ENCODE data around the gene CD300LF. TPM values are rescaled to one million over a fixed set of nuclear protein-coding genes. Genes with fewer than 3 reads are reported as not detected.

CD300LF gene
- polyA plus RNA-seq, 3 donors, result 112 to 184 (median 175) TPM

DNA sequence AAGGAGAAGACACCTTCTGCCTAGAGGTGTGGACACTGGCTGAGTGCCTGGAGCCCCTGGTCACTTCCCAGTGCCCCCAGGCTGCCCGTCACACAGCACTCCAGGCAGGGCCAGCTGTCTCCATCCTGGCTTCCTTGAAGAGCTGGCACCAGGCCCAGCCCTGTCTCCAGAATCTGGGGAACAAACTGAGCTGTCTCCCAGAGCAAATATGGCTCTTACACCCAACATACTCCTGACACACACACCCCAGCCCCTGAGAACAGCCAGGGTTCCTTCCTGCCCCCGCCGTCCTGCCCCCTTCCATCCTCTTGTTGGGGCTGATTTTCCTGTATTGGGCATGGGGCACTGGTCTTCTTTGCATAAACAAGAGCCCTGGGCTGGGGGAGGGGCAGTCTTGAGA lies 44.8 kb upstream of the CD300LF start:
- Histone ChIP-seq H4K20me1 (ENCODE audit: insufficient read depth, low read length) (peaks cover 100% of the 10 kb centered on the region), H3K27ac (ENCODE audit: low read depth in 1 of 2, low read length in 2 of 2) (no peak overlapping the region), H3K27me3 (ENCODE audit: control insufficient read depth in 2 of 2, insufficient read depth in 2 of 2, low read length in 2 of 2) (no peaks in the 10 kb centered on the region), H3K79me2 (ENCODE audit: insufficient read depth, low read length) (peaks cover 100% of the 10 kb centered on the region), H3K36me3 (replicated peaks in 1 of 2; ENCODE audit: control insufficient read depth in 1 of 2, insufficient read depth in 2 of 2, low read length in 2 of 2) (peaks cover 10 to 29% of the 10 kb centered on the region in 2 donors), H3K4me1 (ENCODE audit: control insufficient read depth in 1 of 2, insufficient read depth in 2 of 2, low read length in 2 of 2) (peaks cover 44 to 57% of the 10 kb centered on the region in 2 donors), H2AFZ (ENCODE audit: insufficient read depth, low read depth, low read length, poor library complexity, severe bottlenecking) (no peak overlapping the region), H3K4me3 (replicated peaks in 1 of 3; ENCODE audit: low read depth in 2 of 3, low read length in 3 of 3) (peak overlapping the region in 1 of 3 experiments; percentile 48), H3K9ac (ENCODE audit: insufficient read depth, low read length, poor library complexity, severe bottlenecking) (no peak overlapping the region), H3K4me2 (replicated peaks; ENCODE audit: extremely low read depth, low read length, poor library complexity, severe bottlenecking) (no peak overlapping the region), H3K9me3 (replicated peaks in 1 of 2; ENCODE audit: control insufficient read depth in 1 of 2, insufficient read depth in 1 of 2, low read length in 2 of 2) (no peaks in the 10 kb centered on the region)
- DNase-seq, result no peak
- WGBS (ENCODE audit: insufficient coverage), result 36% methylated on average over 1 of the region's 3 CpGs
- Mint-ChIP-seq H3K9me3 (no peaks in the 10 kb centered on the region), H3K4me3 (no peak overlapping the region), H3K4me1 (peaks cover 73% of the 10 kb centered on the region), H3K36me3 (peaks cover 21 to 46% of the 10 kb centered on the region in 2 donors), H3K27me3 (ENCODE audit: low read depth in 3 of 3) (peaks cover 0 to 1% (median 0%) of the 10 kb centered on the region in 3 donors), H3K27ac (no peak overlapping the region)
- TF ChIP-seq, protein P1, sequence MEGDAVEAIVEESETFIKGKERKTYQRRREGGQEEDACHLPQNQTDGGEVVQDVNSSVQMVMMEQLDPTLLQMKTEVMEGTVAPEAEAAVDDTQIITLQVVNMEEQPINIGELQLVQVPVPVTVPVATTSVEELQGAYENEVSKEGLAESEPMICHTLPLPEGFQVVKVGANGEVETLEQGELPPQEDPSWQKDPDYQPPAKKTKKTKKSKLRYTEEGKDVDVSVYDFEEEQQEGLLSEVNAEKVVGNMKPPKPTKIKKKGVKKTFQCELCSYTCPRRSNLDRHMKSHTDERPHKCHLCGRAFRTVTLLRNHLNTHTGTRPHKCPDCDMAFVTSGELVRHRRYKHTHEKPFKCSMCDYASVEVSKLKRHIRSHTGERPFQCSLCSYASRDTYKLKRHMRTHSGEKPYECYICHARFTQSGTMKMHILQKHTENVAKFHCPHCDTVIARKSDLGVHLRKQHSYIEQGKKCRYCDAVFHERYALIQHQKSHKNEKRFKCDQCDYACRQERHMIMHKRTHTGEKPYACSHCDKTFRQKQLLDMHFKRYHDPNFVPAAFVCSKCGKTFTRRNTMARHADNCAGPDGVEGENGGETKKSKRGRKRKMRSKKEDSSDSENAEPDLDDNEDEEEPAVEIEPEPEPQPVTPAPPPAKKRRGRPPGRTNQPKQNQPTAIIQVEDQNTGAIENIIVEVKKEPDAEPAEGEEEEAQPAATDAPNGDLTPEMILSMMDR (IDR thresholded peaks at IDR 0.05), result no peak
- intact Hi-C loops (cut with micrococcal nuclease), result no loop called here

DNA sequence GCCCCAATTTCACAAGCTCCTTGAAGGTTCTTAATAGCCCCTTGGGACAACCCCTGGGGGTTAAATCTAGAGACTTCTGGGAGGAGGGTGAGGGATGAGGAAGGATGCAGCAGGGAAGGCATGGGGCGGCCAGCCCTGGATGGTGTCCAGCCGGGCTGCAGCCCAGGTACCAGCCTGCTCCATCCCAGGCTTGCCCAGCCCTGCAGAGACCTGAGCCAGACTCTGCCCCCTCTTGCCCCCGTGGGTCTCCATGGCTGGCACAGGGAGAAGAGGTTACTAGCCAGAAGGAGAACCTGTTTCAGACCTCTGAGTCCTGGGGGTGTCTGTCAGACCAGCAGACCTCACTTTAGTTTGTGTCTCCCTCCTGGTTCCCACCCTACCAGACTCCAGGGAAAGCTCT lies 44.2 kb upstream of the CD300LF start:
- H3K36me3 ChIP-seq (replicated peaks in 1 of 2; ENCODE audit: control insufficient read depth in 1 of 2, insufficient read depth in 2 of 2, low read length in 2 of 2), result peaks cover 9 to 27% of the 10 kb centered on the region in 2 donors
- TF ChIP-seq, protein P1 (IDR thresholded peaks at IDR 0.05), result no peak
- H3K4me2 ChIP-seq (replicated peaks; ENCODE audit: extremely low read depth, low read length, poor library complexity, severe bottlenecking), result no peak overlapping the region
- Mint-ChIP-seq H3K4me1 (peaks cover 79% of the 10 kb centered on the region), H3K36me3 (peaks cover 24 to 49% of the 10 kb centered on the region in 2 donors), H3K9me3 (no peaks in the 10 kb centered on the region), H3K27me3 (ENCODE audit: low read depth in 3 of 3) (peaks cover 0 to 1% (median 0%) of the 10 kb centered on the region in 3 donors), H3K4me3 (no peak overlapping the region), H3K27ac (peak overlapping the region in 1 of 7 donors; percentile 20)
- no peak overlapping the region for H3K4me3 ChIP-seq (replicated peaks in 1 of 3; ENCODE audit: low read depth in 2 of 3, low read length in 3 of 3)
- no peak overlapping the region for H3K27ac ChIP-seq (ENCODE audit: low read depth in 1 of 2, low read length in 2 of 2)
- DNase-seq, result no peak
- no peak overlapping the region for H3K9ac ChIP-seq (ENCODE audit: insufficient read depth, low read length, poor library complexity, severe bottlenecking)
- peaks cover 100% of the 10 kb centered on the region for H3K79me2 ChIP-seq (ENCODE audit: insufficient read depth, low read length)
- H3K27me3 ChIP-seq (ENCODE audit: control insufficient read depth in 2 of 2, insufficient read depth in 2 of 2, low read length in 2 of 2), result no peaks in the 10 kb centered on the region
- peaks cover 50 to 62% of the 10 kb centered on the region in 2 donors for H3K4me1 ChIP-seq (ENCODE audit: control insufficient read depth in 1 of 2, insufficient read depth in 2 of 2, low read length in 2 of 2)
- 36% methylated on average over 3 of the region's 3 CpGs for WGBS (ENCODE audit: insufficient coverage)
- H4K20me1 ChIP-seq (ENCODE audit: insufficient read depth, low read length), result peaks cover 100% of the 10 kb centered on the region
- no peak overlapping the region for H2AFZ ChIP-seq (ENCODE audit: insufficient read depth, low read depth, low read length, poor library complexity, severe bottlenecking)
- no peaks in the 10 kb centered on the region for H3K9me3 ChIP-seq (replicated peaks in 1 of 2; ENCODE audit: control insufficient read depth in 1 of 2, insufficient read depth in 1 of 2, low read length in 2 of 2)
- intact Hi-C loops (cut with micrococcal nuclease), result no loop called here

Measured in CD14-positive monocyte (primary cell).